ENCODE data around the gene OR1F1.
"Not testable (repeated sequence)": the region's sequence is repeated elsewhere in the genome, so short reads cannot be mapped to it uniquely, and the experiment has no call there.

Gene OR1F1

GRCh38 chr16:3173892-3174617 is 13.9 kb upstream of the OR1F1 start:
- DNase-seq (ENCODE audit: low spot score) = peak; percentile 67

- DNase-seq (ENCODE audit: low spot score) = no peak
These were observed 13.3 kb upstream of the OR1F1 start for GRCh38 chr16:3174618-3175148.

- DNase-seq (ENCODE audit: low spot score) = peak; percentile 68
These were observed 12.6 kb upstream of the OR1F1 start for GRCh38 chr16:3175157-3176093.

DNA sequence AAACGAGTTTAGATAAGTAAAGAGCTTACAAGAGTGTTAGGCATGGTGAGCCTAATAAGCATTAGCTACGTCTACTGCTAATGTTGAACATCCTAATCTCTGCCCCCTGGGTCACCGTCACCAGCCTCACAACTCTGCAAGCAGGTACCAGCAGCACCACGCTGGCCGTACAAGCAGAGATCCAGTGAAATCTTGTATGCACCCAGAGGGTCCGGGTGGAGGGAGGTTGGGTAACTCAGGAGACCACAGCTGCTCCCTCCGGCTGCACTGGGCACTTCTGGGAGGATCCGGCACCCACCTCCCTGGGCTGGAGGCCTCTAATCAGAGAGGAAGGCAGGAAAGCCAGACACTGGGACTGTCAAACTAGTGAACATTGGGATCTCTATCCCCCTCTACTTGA is 8.4 kb upstream of the OR1F1 start:
- DNase-seq (ENCODE audit: low spot score) = no peak

DNA sequence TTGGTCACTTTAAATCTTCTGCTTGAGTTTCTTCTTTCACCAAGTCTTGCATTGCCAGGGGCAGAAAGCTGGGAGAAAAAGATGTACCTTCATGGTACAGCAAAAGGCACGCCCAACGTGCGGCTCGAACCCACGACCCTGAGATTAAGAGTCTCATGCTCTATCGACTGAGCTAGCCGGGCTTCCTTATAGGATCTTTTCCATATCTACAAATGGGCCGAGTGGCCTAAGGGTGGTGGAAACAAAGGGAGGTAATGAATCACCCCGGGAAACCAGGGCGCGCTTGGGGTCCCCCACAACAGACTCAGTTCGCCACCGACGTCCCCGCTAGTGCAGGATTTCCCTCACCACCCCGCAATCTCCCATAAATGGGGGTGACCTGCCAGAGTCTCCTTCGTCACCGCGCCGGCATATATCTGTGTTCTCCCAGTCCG is 7.5 kb upstream of the OR1F1 start:
- DNase-seq (ENCODE audit: low spot score) = no peak

GRCh38 chr16:3182293-3182607 is 5.8 kb upstream of the OR1F1 start:
- DNase-seq (ENCODE audit: low spot score) = not testable (repeated sequence)

GRCh38 chr16:3182608-3183444 is 5.2 kb upstream of the OR1F1 start:
- DNase-seq (ENCODE audit: low spot score) = peak; percentile 69

DNA sequence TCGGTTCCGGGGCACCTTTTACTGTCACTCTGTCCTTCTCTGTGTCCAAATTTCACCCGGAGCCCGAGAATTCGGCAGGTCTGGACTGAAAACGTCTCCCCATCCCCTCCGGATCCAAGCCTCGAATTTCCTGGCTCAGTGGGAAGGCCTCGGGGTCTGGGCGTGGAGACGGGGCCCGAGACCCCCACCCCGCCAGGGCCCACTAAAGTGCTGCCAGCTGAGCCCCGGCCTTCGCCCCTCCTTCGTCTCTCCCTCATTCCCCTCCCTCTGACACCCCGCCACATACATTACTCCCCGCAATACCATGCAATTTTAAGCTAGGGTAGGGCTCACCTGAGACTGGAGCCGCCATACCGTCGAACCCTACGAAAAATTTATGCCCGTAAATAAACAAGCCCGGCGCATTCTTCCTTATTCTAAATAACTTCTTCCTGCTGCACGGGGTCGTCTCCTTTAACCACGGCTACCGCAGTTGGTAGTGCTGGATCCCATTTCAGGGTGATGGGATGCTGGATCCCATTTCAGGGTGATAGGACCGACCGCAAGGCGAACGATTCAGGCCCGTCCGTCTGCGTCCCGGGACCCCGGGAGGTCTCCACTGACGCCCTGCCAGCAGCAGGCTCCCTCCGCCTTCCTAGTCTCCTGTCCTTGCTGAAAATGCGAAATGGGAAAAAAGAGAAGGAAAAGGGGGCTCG is 4.4 kb upstream of the OR1F1 start:
- DNase-seq (ENCODE audit: low spot score) = no peak

- DNase-seq (ENCODE audit: low spot score) = no peak
These were observed 886 bp upstream of the OR1F1 start for GRCh38 chr16:3186946-3187690.

GRCh38 chr16:3188675-3188924 is 596 bp downstream of the OR1F1 start:
- no peak for DNase-seq (ENCODE audit: low spot score)

DNA sequence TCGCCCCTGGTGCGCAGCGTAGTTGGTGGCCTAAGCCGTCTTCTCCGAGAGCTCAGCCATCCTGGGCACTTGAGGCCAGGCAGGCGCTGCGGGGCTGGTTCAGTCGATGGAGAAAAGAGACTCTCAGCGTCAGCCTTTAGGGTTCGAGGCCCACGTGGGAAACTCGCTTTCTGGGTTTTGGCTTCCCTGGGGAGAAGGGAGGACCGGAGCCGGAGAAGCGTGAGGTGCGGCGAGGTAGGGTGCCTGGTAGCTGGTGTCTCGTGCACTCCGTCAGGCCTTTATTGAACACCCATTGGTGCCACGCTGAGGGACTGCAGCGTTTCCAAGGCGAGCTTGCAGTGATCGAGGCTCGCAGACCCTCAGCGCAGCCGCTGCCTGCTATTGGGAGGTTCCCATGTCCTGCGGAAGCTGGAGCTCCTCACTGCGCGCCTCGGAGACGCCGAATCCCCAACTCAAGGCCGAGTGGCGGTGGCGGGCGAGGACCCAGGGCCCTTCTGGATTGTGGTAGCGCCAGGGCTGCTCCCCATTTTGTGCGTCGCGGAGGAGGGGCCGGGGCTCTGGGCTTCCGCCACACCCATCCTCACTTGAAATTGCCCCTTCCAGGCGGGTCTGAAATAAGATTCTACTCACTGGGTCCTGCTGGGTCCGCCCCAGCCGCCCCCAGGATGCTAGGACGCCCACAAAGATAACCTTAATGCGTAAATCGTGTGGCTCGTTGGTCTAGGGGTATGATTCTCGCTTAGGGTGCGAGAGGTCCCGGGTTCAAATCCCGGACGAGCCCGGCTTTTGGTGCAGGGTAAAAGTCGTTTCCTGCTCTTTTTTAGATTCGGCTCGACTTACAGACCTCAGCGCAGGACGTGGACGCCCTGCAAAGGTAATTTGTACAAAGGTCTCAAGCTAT is 1.2 kb downstream of the OR1F1 start:
- DNase-seq (ENCODE audit: low spot score) = peak; percentile 73

- DNase-seq (ENCODE audit: low spot score) = no peak
These were observed 1.9 kb downstream of the OR1F1 start for GRCh38 chr16:3189869-3190268.

- DNase-seq (ENCODE audit: low spot score) = no peak
These were observed 2.9 kb downstream of the OR1F1 start for GRCh38 chr16:3190949-3191353.

- no peak for DNase-seq (ENCODE audit: low spot score)
These were observed 4.5 kb downstream of the OR1F1 start for GRCh38 chr16:3192476-3193019.

- DNase-seq (ENCODE audit: low spot score) = no peak
These were observed 5.5 kb downstream of the OR1F1 start for GRCh38 chr16:3193221-3194212.

DNA sequence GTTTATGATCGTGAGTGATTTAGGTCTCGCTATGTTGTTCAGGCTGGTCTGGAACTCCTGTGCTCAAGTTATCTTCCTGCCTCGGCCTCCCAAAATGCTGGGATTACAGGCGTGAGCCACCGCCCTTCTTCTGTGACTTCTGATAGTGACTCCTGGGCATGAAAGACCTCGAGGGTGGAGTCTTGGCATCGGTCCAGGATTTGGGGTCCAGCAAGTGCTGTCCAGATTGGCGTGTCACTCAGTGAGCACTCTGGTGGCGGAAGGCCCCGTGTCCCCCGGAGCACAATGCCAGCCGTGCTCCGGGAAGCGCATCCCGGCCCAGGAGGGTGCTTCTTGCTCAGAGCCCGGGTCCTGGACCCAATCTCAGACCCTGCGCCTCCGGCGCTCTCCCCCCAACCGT is 6.8 kb downstream of the OR1F1 start:
- no peak for DNase-seq (ENCODE audit: low spot score)

DNA sequence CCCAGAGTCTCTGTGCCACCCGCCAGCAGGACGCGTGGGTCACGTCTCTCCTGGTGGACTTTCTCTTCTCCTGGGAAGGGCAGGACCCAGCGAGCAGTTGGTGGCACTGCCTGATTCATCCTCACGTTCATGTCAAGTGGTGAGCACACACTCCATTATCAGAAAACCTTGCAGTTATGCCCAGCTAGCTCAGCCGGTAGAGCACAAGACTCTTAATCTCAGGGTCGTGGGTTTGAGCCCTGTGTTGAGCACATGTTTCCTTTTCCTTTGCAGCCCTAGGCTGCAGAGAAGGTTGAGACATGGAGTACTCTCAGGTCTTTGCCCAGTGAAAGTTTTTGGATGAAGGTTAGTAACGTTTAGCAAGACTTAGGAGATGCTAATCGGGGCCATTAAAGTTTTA is 8.0 kb downstream of the OR1F1 start:
- DNase-seq (ENCODE audit: low spot score) = no peak

DNA sequence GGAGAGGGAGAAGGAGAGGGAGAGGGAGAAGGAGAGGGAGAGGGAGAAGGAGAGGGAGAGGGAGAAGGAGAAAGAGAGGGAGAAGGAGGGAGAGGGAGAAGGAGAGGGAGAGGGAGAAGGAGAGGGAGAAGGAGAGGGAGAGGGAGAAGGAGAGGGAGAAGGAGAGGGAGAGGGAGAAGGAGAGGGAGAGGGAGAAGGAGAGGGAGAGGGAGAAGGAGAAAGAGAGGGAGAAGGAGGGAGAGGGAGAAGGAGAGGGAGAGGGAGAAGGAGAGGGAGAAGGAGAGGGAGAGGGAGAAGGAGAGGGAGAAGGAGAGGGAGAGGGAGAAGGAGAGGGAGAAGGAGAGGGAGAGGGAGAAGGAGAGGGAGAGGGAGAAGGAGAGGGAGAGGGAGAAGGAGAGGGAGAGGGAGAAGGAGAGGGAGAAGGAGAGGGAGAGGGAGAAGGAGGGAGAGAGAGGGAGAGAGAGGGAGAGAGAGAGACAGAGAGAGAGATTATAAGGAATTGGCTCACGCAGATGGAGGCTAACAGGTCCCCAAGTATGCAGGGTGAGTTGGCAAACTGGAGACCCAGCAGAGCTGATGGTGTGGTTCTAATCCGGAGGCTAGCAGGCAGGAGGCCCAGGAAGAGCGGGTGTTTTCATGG is 9.8 kb downstream of the OR1F1 start:
- DNase-seq (ENCODE audit: low spot score) = not testable (repeated sequence)

Measured in cerebellar cortex (tissue), 1 donor.